GM10266 (cell line): ENCODE results near the gene WDR64.

Experiments used
- DNase-seq: peaks from one replicate; pipeline ENCODE4 v3.0.0; 2012; ENCODE audit errors: extremely low spot score
- TF ChIP-seq, protein P1 (sequence below): IDR thresholded peaks from 2 replicates; pipeline ENCODE4 v1.5.1; 2012; ENCODE audit warnings: mild to moderate bottlenecking, low read depth; ENCODE audit not compliant: control insufficient read depth, insufficient read depth; ENCODE audit errors: missing control alignments

The WDR64 gene

DNA sequence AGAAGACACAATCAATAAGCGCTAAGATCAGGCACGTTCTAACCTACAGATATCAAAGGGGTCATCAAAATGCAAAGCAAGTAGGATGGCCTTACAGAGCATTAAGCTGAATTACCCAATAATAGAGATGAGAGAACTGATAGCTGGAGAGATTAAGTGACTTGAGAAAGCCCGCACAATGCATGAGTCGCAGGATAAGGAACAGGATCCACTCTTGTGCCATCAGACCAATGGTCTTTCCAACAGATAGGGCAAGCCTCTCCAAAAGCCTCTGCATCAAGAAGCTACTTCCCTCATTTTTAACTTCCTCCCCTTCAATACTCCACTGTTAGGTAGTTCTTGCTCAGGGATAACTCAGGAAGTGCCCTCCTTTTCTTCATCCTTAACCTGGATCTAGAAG is 14.5 kb upstream of the WDR64 start:
- DNase-seq: no peak
- TF ChIP-seq, protein P1, sequence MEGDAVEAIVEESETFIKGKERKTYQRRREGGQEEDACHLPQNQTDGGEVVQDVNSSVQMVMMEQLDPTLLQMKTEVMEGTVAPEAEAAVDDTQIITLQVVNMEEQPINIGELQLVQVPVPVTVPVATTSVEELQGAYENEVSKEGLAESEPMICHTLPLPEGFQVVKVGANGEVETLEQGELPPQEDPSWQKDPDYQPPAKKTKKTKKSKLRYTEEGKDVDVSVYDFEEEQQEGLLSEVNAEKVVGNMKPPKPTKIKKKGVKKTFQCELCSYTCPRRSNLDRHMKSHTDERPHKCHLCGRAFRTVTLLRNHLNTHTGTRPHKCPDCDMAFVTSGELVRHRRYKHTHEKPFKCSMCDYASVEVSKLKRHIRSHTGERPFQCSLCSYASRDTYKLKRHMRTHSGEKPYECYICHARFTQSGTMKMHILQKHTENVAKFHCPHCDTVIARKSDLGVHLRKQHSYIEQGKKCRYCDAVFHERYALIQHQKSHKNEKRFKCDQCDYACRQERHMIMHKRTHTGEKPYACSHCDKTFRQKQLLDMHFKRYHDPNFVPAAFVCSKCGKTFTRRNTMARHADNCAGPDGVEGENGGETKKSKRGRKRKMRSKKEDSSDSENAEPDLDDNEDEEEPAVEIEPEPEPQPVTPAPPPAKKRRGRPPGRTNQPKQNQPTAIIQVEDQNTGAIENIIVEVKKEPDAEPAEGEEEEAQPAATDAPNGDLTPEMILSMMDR: no peak

DNA sequence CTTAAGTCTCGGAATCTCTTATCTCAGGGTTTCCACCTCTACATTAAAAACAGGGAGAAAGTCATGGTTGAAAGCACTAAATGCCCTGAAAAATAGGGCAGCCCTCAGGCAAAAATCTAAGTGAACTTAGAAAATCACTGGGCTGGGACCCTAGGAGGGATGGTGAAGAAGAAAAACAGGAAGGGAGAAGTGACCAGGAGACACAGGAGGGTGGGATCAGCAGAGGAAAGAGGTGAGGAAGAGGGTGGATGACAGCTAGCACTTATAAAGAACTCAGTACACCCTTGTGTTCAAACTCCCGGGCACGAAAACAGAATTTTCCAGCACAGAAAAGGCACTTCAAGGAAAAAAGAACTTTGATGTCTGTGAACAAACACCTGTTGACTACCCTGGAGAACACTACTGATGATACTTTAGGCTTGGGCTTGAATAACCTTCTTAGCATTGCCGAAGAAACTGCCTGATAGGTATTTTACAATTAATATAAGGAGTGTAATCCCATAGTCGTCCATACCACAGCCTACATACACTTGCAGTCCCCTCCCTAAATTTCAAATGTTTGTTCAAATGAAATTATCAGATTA is 13.9 kb upstream of the WDR64 start:
- TF ChIP-seq, protein P1: no peak
- no peak for DNase-seq

DNA sequence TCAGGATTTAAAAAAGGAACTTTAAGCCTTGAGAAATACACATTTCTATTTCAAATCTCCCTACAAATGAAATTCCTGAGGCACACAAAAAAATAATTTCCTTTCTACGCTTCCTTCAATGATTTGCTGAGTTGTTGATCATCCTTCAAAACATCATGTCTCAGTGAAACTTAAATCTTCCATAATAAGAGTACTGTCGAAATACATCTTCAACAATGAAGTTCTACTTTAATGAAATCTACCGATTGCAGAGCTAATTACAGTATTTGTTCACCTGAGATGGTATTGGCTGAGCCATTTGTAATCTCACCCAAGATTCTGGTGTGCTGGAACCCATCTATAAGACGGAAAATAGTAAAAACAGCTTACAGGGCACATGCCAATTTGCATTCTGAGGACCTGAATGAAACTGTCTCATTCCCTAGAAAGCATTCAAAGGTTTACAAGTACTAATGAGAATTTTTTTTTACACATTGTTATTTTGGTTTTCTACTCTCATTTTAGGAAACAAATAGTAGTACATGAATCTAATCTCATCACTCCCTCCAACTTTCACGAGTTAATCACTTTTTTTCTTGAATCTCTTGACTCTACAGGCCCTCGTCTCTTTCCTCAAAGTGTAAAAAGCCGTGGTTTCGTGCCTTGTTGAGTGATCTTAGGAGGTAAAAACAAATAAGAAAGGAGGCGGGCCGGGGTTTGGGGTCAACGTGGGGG is 13.0 kb upstream of the WDR64 start:
- peak; percentile 26 for DNase-seq
- TF ChIP-seq, protein P1: no peak

DNA sequence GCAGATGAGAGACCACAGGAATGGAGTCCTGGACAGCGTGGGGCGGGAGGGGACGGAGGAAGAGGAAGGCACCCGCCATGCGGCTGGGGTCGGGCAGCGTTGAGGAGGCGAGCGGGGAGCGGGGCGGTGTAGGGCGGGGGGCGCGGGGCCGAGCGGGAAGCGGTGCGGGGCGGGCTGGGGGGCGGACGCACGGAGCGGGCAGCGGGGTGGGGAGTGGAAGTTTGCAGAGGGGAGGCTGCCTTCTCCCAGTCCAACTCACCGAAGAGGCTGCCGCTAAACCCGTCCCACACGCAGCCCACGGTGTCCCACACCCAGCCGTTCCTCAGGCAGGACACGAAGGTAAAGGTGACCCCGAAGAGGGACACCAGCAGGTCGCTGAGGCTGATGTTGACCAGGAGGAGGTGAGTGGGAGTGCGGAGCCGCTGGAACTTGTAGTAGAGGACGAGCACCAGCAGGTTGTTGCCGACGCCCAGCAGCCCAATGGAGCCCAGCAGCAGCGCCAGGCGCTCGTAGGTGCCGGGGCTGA is 12.4 kb upstream of the WDR64 start:
- no peak for DNase-seq
- TF ChIP-seq, protein P1: no peak

DNA sequence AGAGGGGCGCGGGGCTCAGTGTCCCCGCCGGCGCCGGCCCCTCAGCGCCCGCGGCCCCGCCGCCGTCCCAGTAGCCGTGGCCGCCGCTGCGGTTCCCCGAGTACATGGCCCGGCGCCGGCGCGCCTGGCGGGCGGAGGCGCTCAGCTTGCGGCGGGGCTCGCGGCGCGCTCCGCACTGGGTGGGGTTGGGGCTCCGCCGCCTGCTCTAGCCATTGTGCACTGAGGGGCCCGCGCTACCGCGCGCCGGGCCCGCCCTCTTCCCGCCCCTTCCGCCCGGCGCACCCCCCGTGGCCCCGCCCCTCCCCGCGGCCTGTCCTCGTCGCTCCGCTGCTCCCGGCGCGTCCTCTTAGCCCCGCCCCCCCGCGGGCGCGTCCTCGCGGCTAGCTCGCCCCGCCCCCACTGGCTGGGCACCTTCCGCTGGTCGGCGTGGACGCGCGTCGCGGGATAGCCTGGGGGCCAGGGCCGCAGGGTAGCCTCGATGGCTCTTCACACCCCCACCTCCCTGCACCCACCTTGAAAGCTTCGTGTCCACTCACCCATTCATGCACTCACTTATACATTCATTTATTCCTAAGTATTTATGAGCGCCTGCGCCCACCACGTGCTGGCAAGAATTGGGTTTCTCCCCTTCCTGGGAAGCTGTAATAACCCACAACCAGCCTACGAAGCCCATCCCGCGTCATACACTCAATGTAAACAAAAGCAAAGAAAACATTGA is 11.8 kb upstream of the WDR64 start, which contains the start of the genes CHML and OPN3:
TSS of gene CHML (minus strand) at position 221 of the 718 bp plus-strand sequence. CDS start 4,603 bp downstream, outside the sequence.
TSS of gene OPN3 (minus strand) at position 221 of the 718 bp plus-strand sequence. CDS start at position 106, 115 bp downstream.
- peak; percentile 98 for DNase-seq
- TF ChIP-seq, protein P1: no peak

DNA sequence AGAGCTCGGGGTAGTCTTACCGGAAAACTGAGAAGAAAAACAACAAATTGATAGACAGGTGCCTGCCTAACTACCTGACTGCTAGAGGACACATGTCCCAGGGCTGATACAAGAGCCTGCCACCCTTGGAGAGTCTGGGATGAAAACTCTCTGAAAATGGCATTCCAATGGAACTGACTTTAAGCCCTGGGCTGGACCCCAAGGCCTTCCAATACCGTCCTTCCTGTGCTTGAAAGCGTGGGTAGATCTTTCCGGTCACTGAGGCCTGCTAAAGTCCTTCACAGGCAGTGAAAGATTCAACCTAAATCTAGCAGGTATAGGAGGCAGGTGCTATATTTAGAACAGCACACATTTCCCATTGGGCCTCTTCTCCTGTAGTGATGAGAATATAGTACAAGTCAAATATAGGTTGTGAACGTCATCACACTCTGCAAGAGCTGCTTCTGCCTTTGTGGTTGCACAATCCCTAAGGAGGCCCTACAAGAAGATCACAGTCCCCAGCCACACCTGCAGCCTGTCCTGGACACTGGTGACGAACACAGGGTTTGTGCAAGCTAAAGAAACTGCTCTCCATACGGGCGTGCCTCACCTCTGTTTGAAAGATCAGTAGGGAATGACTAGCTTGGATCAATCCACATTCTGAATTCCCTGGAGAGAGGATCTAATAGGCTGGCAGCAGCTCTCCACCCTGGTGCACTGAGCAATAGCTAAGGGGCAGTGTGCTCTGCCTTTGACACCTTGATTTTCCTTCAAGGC is 11.0 kb upstream of the WDR64 start:
- peak; percentile 18 for DNase-seq
- TF ChIP-seq, protein P1: no peak
